Hepatocyte (in vitro differentiated cells): ENCODE data around the gene FGF5. TPM values are rescaled to one million over a fixed set of nuclear protein-coding genes. Genes with fewer than 3 reads are reported as not detected.

Experiments
- DNase-seq: peaks from one replicate; pipeline ENCODE4 v3.0.0-alpha.2; 2016; ENCODE audit warnings: low spot score
- H2AFZ ChIP-seq: fragments of 200-600 bp; sonication (generic); 2 replicates; pipeline ENCODE4 v1.6.0; 2016; ENCODE audit warnings: antibody characterized with exemption, mild to moderate bottlenecking
- H3K27ac ChIP-seq: fragments of 200-600 bp; sonication (generic); 2 replicates; pipeline ENCODE4 v1.5.1; 2016; ENCODE audit warnings: mild to moderate bottlenecking
- H3K27me3 ChIP-seq: fragments of 200-600 bp; sonication (generic); 2 replicates; pipeline ENCODE4 v1.6.1; 2016
- H3K36me3 ChIP-seq: fragments of 200-600 bp; sonication (generic); replicated peaks from 2 replicates; pipeline ENCODE4 v1.5.1; 2016; ENCODE audit warnings: low read depth; ENCODE audit not compliant: insufficient read depth
- H3K4me1 ChIP-seq: fragments of 200-600 bp; sonication (generic); 2 replicates; pipeline ENCODE4 v1.5.1; 2016; ENCODE audit warnings: mild to moderate bottlenecking, moderate library complexity; ENCODE audit not compliant: insufficient read depth
- H3K4me2 ChIP-seq: fragments of 200-600 bp; sonication (generic); 2 replicates; pipeline ENCODE4 v1.6.0; 2016
- H3K4me3 ChIP-seq: fragments of 200-600 bp; sonication (generic); 2 replicates; pipeline ENCODE4 v1.5.1; 2016; ENCODE audit warnings: mild to moderate bottlenecking
- H3K79me2 ChIP-seq: fragments of 200-600 bp; sonication (generic); 2 replicates; pipeline ENCODE4 v1.6.0; 2017; ENCODE audit warnings: mild to moderate bottlenecking
- H3K9me2 ChIP-seq: fragments of 200-600 bp; sonication (generic); replicated peaks from 2 replicates; pipeline ENCODE4 v1.6.0; 2017; ENCODE audit warnings: mild to moderate bottlenecking; ENCODE audit not compliant: insufficient read depth
- H3K9me3 ChIP-seq: fragments of 200-600 bp; sonication (generic); 2 replicates; pipeline ENCODE4 v1.5.1; 2016; ENCODE audit warnings: low read depth, mild to moderate bottlenecking
- H4K20me1 ChIP-seq: fragments of 200-600 bp; sonication (generic); 2 replicates; pipeline ENCODE4 v1.6.0; 2016; ENCODE audit warnings: mild to moderate bottlenecking; ENCODE audit not compliant: insufficient read depth, poor library complexity, severe bottlenecking
- CTCF ChIP-seq: fragments of 200-600 bp; sonication (generic); IDR thresholded peaks from 2 replicates; pipeline ENCODE4 v1.5.1; 2016; ENCODE audit warnings: antibody characterized with exemption, mild to moderate bottlenecking; ENCODE audit not compliant: poor library complexity
- EZH2 ChIP-seq: fragments of 200-600 bp; sonication (generic); IDR thresholded peaks from 2 replicates; pipeline ENCODE4 v1.6.1; 2016; ENCODE audit warnings: antibody characterized with exemption, mild to moderate bottlenecking, borderline replicate concordance
- EZH2phosphoT487 ChIP-seq: fragments of 200-600 bp; sonication (generic); IDR thresholded peaks from one replicate; pipeline ENCODE4 v1.6.1; 2018; ENCODE audit warnings: antibody characterized with exemption, mild to moderate bottlenecking, low read depth, moderate library complexity; ENCODE audit not compliant: unreplicated experiment, severe bottlenecking
- WGBS: methylation state at CpG from one replicate; pipeline ENCODE4 v1.1.6; 2016; ENCODE audit warnings: low lambda C conversion rate; ENCODE audit errors: missing lambda C conversion rate; 5-methylcytosine and 5-hydroxymethylcytosine counted together
- polyA plus RNA-seq: library from polyadenylated mRNA; unstranded; fragments of >200 nt; fragmentation: Nextera tagmentation; extraction: Ambion mirVana; gene quantifications from 2 replicates; pipeline ENCODE4 v1.2.1, GENCODE V29; 2016
- total RNA-seq: library from RNA; depleted of rRNA; stranded (reverse); fragments of >200 nt; gene quantifications from 2 replicates; pipeline ENCODE4 v1.2.3, GENCODE V29; 2014

The FGF5 gene
- total and polyA plus RNA-seq, 2 experiments from 2014 or later, result 0.42 TPM; not detected in 1

GRCh38 chr4:80237992-80238391 is 28.5 kb upstream of the FGF5 start:
- no peak overlapping the region for H3K4me3 ChIP-seq
- H3K79me2 ChIP-seq, result no peaks in the 10 kb centered on the region
- TF ChIP-seq CTCF, result no peak
- no peak for TF ChIP-seq EZH2phosphoT487
- WGBS, result 83% methylated on average over 6 of the region's 6 CpGs
- H3K9me2 ChIP-seq, result no peaks in the 10 kb centered on the region
- peaks cover 36% of the 10 kb centered on the region for H3K27me3 ChIP-seq
- no peak overlapping the region for H2AFZ ChIP-seq
- no peaks in the 10 kb centered on the region for H3K4me1 ChIP-seq
- no peak for DNase-seq
- no peaks in the 10 kb centered on the region for H4K20me1 ChIP-seq
- no peaks in the 10 kb centered on the region for H3K9me3 ChIP-seq
- no peak overlapping the region for H3K27ac ChIP-seq
- no peaks in the 10 kb centered on the region for H3K36me3 ChIP-seq
- H3K4me2 ChIP-seq, result no peak overlapping the region

GRCh38 chr4:80239480-80240150 is 26.8 kb upstream of the FGF5 start:
- WGBS, result 86% methylated on average over 3 of the region's 3 CpGs
- no peak overlapping the region for H2AFZ ChIP-seq
- no peak for DNase-seq

GRCh38 chr4:80240976-80241375 is 25.5 kb upstream of the FGF5 start:
- Histone ChIP-seq H3K4me2 (no peak overlapping the region), H3K27me3 (peaks cover 46% of the 10 kb centered on the region), H3K9me3 (no peaks in the 10 kb centered on the region), H3K4me1 (no peaks in the 10 kb centered on the region), H3K9me2 (no peaks in the 10 kb centered on the region), H3K79me2 (no peaks in the 10 kb centered on the region), H4K20me1 (no peaks in the 10 kb centered on the region), H3K4me3 (no peak overlapping the region), H2AFZ (no peak overlapping the region), H3K36me3 (no peaks in the 10 kb centered on the region), H3K27ac (no peak overlapping the region)
- TF ChIP-seq EZH2 (no peak), CTCF (no peak), EZH2phosphoT487 (no peak)
- DNase-seq, result no peak

More at GRCh38 chr4:80239480-80240150, 26.8 kb upstream of the FGF5 start:
- no peak for TF ChIP-seq CTCF
- TF ChIP-seq EZH2, result no peak
- no peak for TF ChIP-seq EZH2phosphoT487
- Histone ChIP-seq H4K20me1 (no peaks in the 10 kb centered on the region), H3K27ac (no peak overlapping the region), H3K27me3 (peaks cover 43% of the 10 kb centered on the region), H3K36me3 (no peaks in the 10 kb centered on the region), H3K79me2 (no peaks in the 10 kb centered on the region), H3K9me3 (no peaks in the 10 kb centered on the region), H3K9me2 (no peaks in the 10 kb centered on the region), H3K4me1 (no peaks in the 10 kb centered on the region), H3K4me2 (no peak overlapping the region), H3K4me3 (no peak overlapping the region)
